HepG2 (cell line): ENCODE measurements around the gene NR2F6. TPM values are rescaled to one million over a fixed set of nuclear protein-coding genes. Genes with fewer than 3 reads are reported as not detected.
A peak's percentile ranks its signal among the peaks of the same experiment; 100 is the strongest.

ENCODE experiments used
- CEBPG ChIP-seq: IDR thresholded peaks from 2 replicates; pipeline ENCODE4 v1.6.1; 2016
- GMEB1 ChIP-seq: sonication (generic); formaldehyde crosslinking; IDR thresholded peaks from 2 replicates; pipeline ENCODE4 v1.5.1; 2020; ENCODE audit warnings: missing genetic modification reagents, mild to moderate bottlenecking, borderline replicate concordance
- HMG20A ChIP-seq: IDR thresholded peaks from 2 replicates; pipeline ENCODE4 v1.6.1; 2016; ENCODE audit warnings: borderline replicate concordance
- HOXA7 ChIP-seq: sonication (generic); formaldehyde crosslinking; IDR thresholded peaks from 2 replicates; pipeline ENCODE4 v1.8.1; 2022; ENCODE audit warnings: mild to moderate bottlenecking, missing genetic modification reagents, moderate library complexity
- HOXA9 ChIP-seq: sonication (generic); formaldehyde crosslinking; IDR thresholded peaks from 2 replicates; pipeline ENCODE4 v1.8.1; 2022; ENCODE audit warnings: missing genetic modification reagents, mild to moderate bottlenecking, moderate library complexity, borderline replicate concordance
- JUNB ChIP-seq: sonication (generic); formaldehyde crosslinking; IDR thresholded peaks from 2 replicates; pipeline ENCODE4 v1.8.0; 2022; ENCODE audit warnings: missing genetic modification reagents, mild to moderate bottlenecking, borderline replicate concordance
- MLLT10 ChIP-seq: sonication (generic); formaldehyde crosslinking; IDR thresholded peaks from 2 replicates; pipeline ENCODE4 v1.4.0; 2020; ENCODE audit warnings: missing genetic modification reagents
- NFAT5 ChIP-seq: sonication (generic); formaldehyde crosslinking; IDR thresholded peaks from 2 replicates; pipeline ENCODE4 v1.4.0; 2020; ENCODE audit warnings: missing genetic modification reagents
- PBX2 ChIP-seq: IDR thresholded peaks from 2 replicates; pipeline ENCODE4 v1.6.1; 2016; ENCODE audit warnings: control low read depth
- PLSCR1 ChIP-seq: sonication (generic); formaldehyde crosslinking; IDR thresholded peaks from 2 replicates; pipeline ENCODE4 v1.5.0; 2020; ENCODE audit warnings: missing genetic modification reagents, mild to moderate bottlenecking, borderline replicate concordance
- POGK ChIP-seq: sonication (generic); formaldehyde crosslinking; conservative IDR thresholded peaks from 2 replicates; pipeline ENCODE4 v1.8.0; 2022; ENCODE audit warnings: mild to moderate bottlenecking, moderate library complexity, missing genetic modification reagents
- TBX2 ChIP-seq: sonication (generic); formaldehyde crosslinking; IDR thresholded peaks from 2 replicates; pipeline ENCODE4 v1.5.0; 2020; ENCODE audit warnings: missing genetic modification reagents, mild to moderate bottlenecking, borderline replicate concordance
- YEATS4 ChIP-seq: sonication (generic); formaldehyde crosslinking; IDR thresholded peaks from 2 replicates; pipeline ENCODE4 v1.4.0; 2020; ENCODE audit warnings: missing genetic modification reagents, borderline replicate concordance
- ZNF260 ChIP-seq: sonication (generic); formaldehyde crosslinking; IDR thresholded peaks from 2 replicates; pipeline ENCODE4 v1.4.0; 2020; ENCODE audit warnings: missing genetic modification reagents, low read depth, mild to moderate bottlenecking, borderline replicate concordance
- ZNF3 ChIP-seq: IDR thresholded peaks from 2 replicates; pipeline ENCODE4 v1.7.0; 2017; ENCODE audit warnings: inconsistent platforms
- ZNF607 ChIP-seq: sonication (generic); formaldehyde crosslinking; IDR thresholded peaks from 2 replicates; pipeline ENCODE4 v1.5.1; 2020; ENCODE audit warnings: missing genetic modification reagents, mild to moderate bottlenecking, borderline replicate concordance
- ZNF619 ChIP-seq: sonication (generic); formaldehyde crosslinking; IDR thresholded peaks from 2 replicates; pipeline ENCODE4 v1.4.0; 2020; ENCODE audit warnings: mild to moderate bottlenecking, missing genetic modification reagents
- ZNF775 ChIP-seq: sonication (generic); formaldehyde crosslinking; IDR thresholded peaks from 2 replicates; pipeline ENCODE4 v1.4.0; 2020; ENCODE audit warnings: missing genetic modification reagents, mild to moderate bottlenecking, moderate library complexity, borderline replicate concordance
- polyA plus RNA-seq, 8 experiments: library from polyadenylated mRNA; depleted of rRNA in 3 of 8; stranded (reverse) in 7 of 8; unstranded in 1 of 8; fragments of >200 nt; fragmentation: Illumina TruSeq in 4 of 8; extraction: Trizol in 4 of 8; gene quantifications; 2 replicates each; pipeline versions ENCODE4 v1.2.1 to v1.2.3, GENCODE V29; 2011 to 2016; ENCODE audit warnings: low read depth in 4 of 8, missing spikeins in 1 of 8, mixed read lengths in 1 of 8; ENCODE audit not compliant: insufficient read depth in 1 of 8
- total RNA-seq, 5 experiments: library from RNA; depleted of rRNA; stranded (reverse); fragments of >200 nt; fragmentation: Illumina TruSeq; extraction: Trizol; gene quantifications; 2 replicates each; pipeline ENCODE4 v1.2.3, GENCODE V29; 2016; ENCODE audit warnings: low read depth in 1 of 5

NR2F6 gene
- total and polyA plus RNA-seq, 2 of the 13 experiments (the other 11 are each of a cell fraction or from before 2014, with no cell fraction given), result 30.9 to 72.4 TPM

- TF ChIP-seq HOXA7, result no peak
- TF ChIP-seq ZNF260 (CRISPR knock-in tag), result no peak
- TF ChIP-seq NFAT5 (CRISPR knock-in tag), result no peak
- TF ChIP-seq POGK, result peak; percentile 87
- no peak for TF ChIP-seq MLLT10 (CRISPR knock-in tag)
- peak; percentile 96 for TF ChIP-seq HMG20A
- no peak for TF ChIP-seq PBX2 (CRISPR knock-in tag)
- TF ChIP-seq GMEB1 (CRISPR knock-in tag), result peak; percentile 65; the same call in 1 of the 2 replicates
- TF ChIP-seq ZNF3 (CRISPR knock-in tag), result no peak
- TF ChIP-seq JUNB (CRISPR knock-in tag), result no peak
- TF ChIP-seq ZNF619 (CRISPR knock-in tag), result peak; percentile 74; the same call in 1 of the 2 replicates
- TF ChIP-seq HOXA9, result no peak
- peak; percentile 93 for TF ChIP-seq TBX2 (CRISPR knock-in tag)
- no peak for TF ChIP-seq PLSCR1
- TF ChIP-seq CEBPG, result peak; percentile 39; the same call in 1 of the 2 replicates
- TF ChIP-seq ZNF607, result peak; percentile 59; the same call in 1 of the 2 replicates
- peak; percentile 70 for TF ChIP-seq YEATS4 (CRISPR knock-in tag)
- TF ChIP-seq ZNF775, result no peak
These were observed 2.5 kb upstream of the NR2F6 start (continued) for GRCh38 chr19:17248011-17248776.
